ENCODE data around the gene KATNA1. TPM values are rescaled to one million over a fixed set of nuclear protein-coding genes. Genes with fewer than 3 reads are reported as not detected.
A peak's percentile ranks its signal among the peaks of the same experiment; 100 is the strongest.

Gene KATNA1
- total and polyA plus RNA-seq, 4 donors = 10.5 to 28.1 (median 12.4) TPM

DNA sequence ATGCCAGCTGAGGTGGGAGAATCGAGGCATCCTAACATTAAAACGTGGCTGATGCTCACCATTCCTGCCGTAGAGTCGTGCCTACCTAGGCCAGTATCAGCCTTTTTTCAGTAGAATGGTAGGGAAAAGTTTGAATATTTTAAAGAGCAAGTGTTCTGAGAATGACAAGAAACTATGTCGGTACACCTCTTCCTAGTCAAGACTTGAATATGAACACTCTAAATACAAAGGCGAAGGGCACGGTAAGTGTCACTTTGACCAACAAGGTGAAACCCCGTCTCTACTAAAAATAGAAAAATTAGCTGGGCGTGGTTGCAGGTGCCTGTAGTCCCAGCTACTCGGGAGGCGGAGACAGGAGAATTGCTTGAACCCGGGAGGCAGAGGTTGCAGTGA, 81.3 kb downstream of the KATNA1 start:
- Histone ChIP-seq H3K27me3 (ENCODE audit: control insufficient read depth in 3 of 3, insufficient read depth in 3 of 3, low read length in 2 of 3) (no peaks in the 10 kb centered on the region), H3K9ac (ENCODE audit: insufficient read depth in 1 of 2, low read length in 2 of 2) (peak overlapping the region in 1 of 2 donors; percentile 84), H3K36me3 (ENCODE audit: control insufficient read depth in 4 of 4, insufficient read depth in 4 of 4, low read length in 4 of 4) (peaks cover 0 to 3% (median 0%) of the 10 kb centered on the region in 4 donors), H3K4me3 (peak overlapping the region; percentile 70), H3K4me1 (ENCODE audit: control insufficient read depth in 5 of 5, insufficient read depth in 5 of 5, low read length in 5 of 5) (peaks cover 0 to 12% (median 4%) of the 10 kb centered on the region in 5 donors), H3K27ac (ENCODE audit: low read depth in 1 of 2, low read length in 1 of 2) (peak overlapping the region in 1 of 2 donors; percentile 92), H3K9me3 (ENCODE audit: control insufficient read depth in 4 of 4, insufficient read depth in 3 of 4, low read length in 3 of 4) (no peaks in the 10 kb centered on the region)
- ATAC-seq (ENCODE audit: insufficient read depth, low FRiP score) (no peak), DNase-seq (no peak)
- no peak for TF ChIP-seq CTCF (IDR thresholded peaks at IDR 0.05; ENCODE audit: control extremely low read depth, extremely low read depth)
- 36 to 50% methylated on average over 12 of the region's 12 CpGs for WGBS, 2 donors

GRCh38 chr6:149566410-149567193, 81.9 kb downstream of the KATNA1 start:
- Histone ChIP-seq H3K27ac (ENCODE audit: low read depth in 1 of 2, low read length in 1 of 2) (peak overlapping the region; percentile 92 to 93), H3K36me3 (ENCODE audit: control insufficient read depth in 4 of 4, insufficient read depth in 4 of 4, low read length in 4 of 4) (peaks cover 0 to 3% (median 0%) of the 10 kb centered on the region in 4 donors), H3K9ac (ENCODE audit: insufficient read depth in 1 of 2, low read length in 2 of 2) (peak overlapping the region; percentile 66 to 84), H3K9me3 (ENCODE audit: control insufficient read depth in 4 of 4, insufficient read depth in 3 of 4, low read length in 3 of 4) (no peaks in the 10 kb centered on the region), H3K27me3 (ENCODE audit: control insufficient read depth in 3 of 3, insufficient read depth in 3 of 3, low read length in 2 of 3) (no peaks in the 10 kb centered on the region), H3K4me3 (peak overlapping the region; percentile 70), H3K4me1 (ENCODE audit: control insufficient read depth in 5 of 5, insufficient read depth in 5 of 5, low read length in 5 of 5) (peaks cover 0 to 12% (median 4%) of the 10 kb centered on the region in 5 donors)
- 0% methylated on average over 74 to 81 of the region's 81 CpGs for WGBS, 2 donors
- ATAC-seq (ENCODE audit: insufficient read depth, low FRiP score) = peak; percentile 48
- no peak for TF ChIP-seq CTCF (IDR thresholded peaks at IDR 0.05; ENCODE audit: control extremely low read depth, extremely low read depth)
- DNase-seq = peak; percentile 52 to 61 (median 55)

- peak; percentile 93 for ATAC-seq (ENCODE audit: insufficient read depth, low FRiP score)
Observed at GRCh38 chr6:149565527-149566409, 82.7 kb downstream of the KATNA1 start, which contains the start of gene GINM1. TSS of gene GINM1 (plus strand) at chr6:149566375. CDS start at chr6:149566415, 40 bp downstream.

More at GRCh38 chr6:149565527-149566409, 82.7 kb downstream of the KATNA1 start, which contains the start of gene GINM1:
- H3K4me1 ChIP-seq (ENCODE audit: control insufficient read depth in 5 of 5, insufficient read depth in 5 of 5, low read length in 5 of 5) = peaks cover 0 to 12% (median 4%) of the 10 kb centered on the region in 5 donors
- TF ChIP-seq CTCF (IDR thresholded peaks at IDR 0.05; ENCODE audit: control extremely low read depth, extremely low read depth) = peak; percentile 49
- no peaks in the 10 kb centered on the region for H3K9me3 ChIP-seq (ENCODE audit: control insufficient read depth in 4 of 4, insufficient read depth in 3 of 4, low read length in 3 of 4)
- WGBS, 2 donors = 0% methylated on average over 41 to 59 of the region's 59 CpGs
- H3K36me3 ChIP-seq (ENCODE audit: control insufficient read depth in 4 of 4, insufficient read depth in 4 of 4, low read length in 4 of 4) = peaks cover 0 to 3% (median 0%) of the 10 kb centered on the region in 4 donors
- H3K27ac ChIP-seq (ENCODE audit: low read depth in 1 of 2, low read length in 1 of 2) = peak within 1 kb of the TSS; percentile 92 to 93
- peaks cover 0 to under 1% (median 0%) of the 10 kb centered on the region in 3 donors for H3K27me3 ChIP-seq (ENCODE audit: control insufficient read depth in 3 of 3, insufficient read depth in 3 of 3, low read length in 2 of 3)
- DNase-seq = peak; percentile 97 to 98 (median 97)
- H3K4me3 ChIP-seq = peak within 1 kb of the TSS; percentile 70
- H3K9ac ChIP-seq (ENCODE audit: insufficient read depth in 1 of 2, low read length in 2 of 2) = peak within 1 kb of the TSS; percentile 66 to 84

Measured in lung (tissue), 12 donors.